Loucy (cell line): ENCODE measurements around the gene SEC14L2.
A peak's percentile ranks its signal among the peaks of the same experiment; 100 is the strongest.

Experiments used
- H2AFZ ChIP-seq: fragments of 200-600 bp; sonication (generic); 2 replicates; pipeline ENCODE4 v1.6.0; 2016; ENCODE audit warnings: antibody characterized with exemption, mild to moderate bottlenecking, low read length, moderate library complexity
- H3F3A ChIP-seq: fragments of 200-600 bp; 2 replicates; pipeline ENCODE4 v1.6.0; 2016; ENCODE audit warnings: antibody characterized with exemption, low read depth, mild to moderate bottlenecking
- H3K27me3 ChIP-seq: fragments of 200-600 bp; sonication (generic); 2 replicates; pipeline ENCODE4 v1.6.1; 2014; ENCODE audit warnings: low read length, mild to moderate bottlenecking; ENCODE audit not compliant: insufficient read depth, poor library complexity, severe bottlenecking
- H3K36me3 ChIP-seq: fragments of 200-600 bp; sonication (generic); 2 replicates; pipeline ENCODE4 v1.6.1; 2016; ENCODE audit warnings: low read length; ENCODE audit not compliant: insufficient read depth
- H3K4me1 ChIP-seq: fragments of 200-600 bp; sonication (generic); 2 replicates; pipeline ENCODE4 v1.5.1; 2014; ENCODE audit warnings: low read length, mild to moderate bottlenecking; ENCODE audit not compliant: insufficient read depth, poor library complexity, severe bottlenecking
- H3K4me2 ChIP-seq: fragments of 200-600 bp; sonication (generic); 2 replicates; pipeline ENCODE4 v1.6.0; 2014; ENCODE audit warnings: antibody characterized with exemption, low read length, low read depth, mild to moderate bottlenecking; ENCODE audit not compliant: poor library complexity, severe bottlenecking
- H3K4me3 ChIP-seq: fragments of 200-600 bp; sonication (generic); 2 replicates; pipeline ENCODE4 v1.5.1; 2014; ENCODE audit warnings: low read length, mild to moderate bottlenecking, mixed read lengths; ENCODE audit not compliant: poor library complexity, severe bottlenecking
- H3K79me2 ChIP-seq: fragments of 200-600 bp; sonication (generic); 2 replicates; pipeline ENCODE4 v1.6.1; 2014; ENCODE audit warnings: low read length; ENCODE audit not compliant: insufficient read depth
- H3K9ac ChIP-seq: fragments of 200-600 bp; sonication (generic); 2 replicates; pipeline ENCODE4 v1.6.0; 2014; ENCODE audit warnings: mild to moderate bottlenecking, low read depth, low read length, moderate library complexity; ENCODE audit not compliant: poor library complexity, severe bottlenecking
- H3K9me2 ChIP-seq: fragments of 200-600 bp; sonication (generic); replicated peaks from 2 replicates; pipeline ENCODE4 v1.6.1; 2016; ENCODE audit warnings: low read depth, low read length, mixed read lengths
- H3K9me3 ChIP-seq: fragments of 200-600 bp; sonication (generic); 2 replicates; pipeline ENCODE4 v1.6.1; 2014; ENCODE audit warnings: mild to moderate bottlenecking, antibody characterized with exemption, low read length, low read depth; ENCODE audit not compliant: insufficient read depth
- H4K20me1 ChIP-seq: fragments of 200-600 bp; sonication (generic); 2 replicates; pipeline ENCODE4 v1.6.0; 2014; ENCODE audit warnings: antibody characterized with exemption, low read length, mild to moderate bottlenecking; ENCODE audit not compliant: insufficient read depth, poor library complexity, severe bottlenecking
- CTCF ChIP-seq: fragments of 200-600 bp; sonication (generic); conservative IDR thresholded peaks from 2 replicates; pipeline ENCODE4 v1.5.1; 2014; ENCODE audit warnings: mild to moderate bottlenecking, antibody characterized with exemption, low read length
- EZH2phosphoT487 ChIP-seq: fragments of 200-600 bp; IDR thresholded peaks from 2 replicates; pipeline ENCODE4 v1.6.1; 2018; ENCODE audit warnings: antibody characterized with exemption, mild to moderate bottlenecking, moderate library complexity, borderline replicate concordance

SEC14L2 gene

DNA sequence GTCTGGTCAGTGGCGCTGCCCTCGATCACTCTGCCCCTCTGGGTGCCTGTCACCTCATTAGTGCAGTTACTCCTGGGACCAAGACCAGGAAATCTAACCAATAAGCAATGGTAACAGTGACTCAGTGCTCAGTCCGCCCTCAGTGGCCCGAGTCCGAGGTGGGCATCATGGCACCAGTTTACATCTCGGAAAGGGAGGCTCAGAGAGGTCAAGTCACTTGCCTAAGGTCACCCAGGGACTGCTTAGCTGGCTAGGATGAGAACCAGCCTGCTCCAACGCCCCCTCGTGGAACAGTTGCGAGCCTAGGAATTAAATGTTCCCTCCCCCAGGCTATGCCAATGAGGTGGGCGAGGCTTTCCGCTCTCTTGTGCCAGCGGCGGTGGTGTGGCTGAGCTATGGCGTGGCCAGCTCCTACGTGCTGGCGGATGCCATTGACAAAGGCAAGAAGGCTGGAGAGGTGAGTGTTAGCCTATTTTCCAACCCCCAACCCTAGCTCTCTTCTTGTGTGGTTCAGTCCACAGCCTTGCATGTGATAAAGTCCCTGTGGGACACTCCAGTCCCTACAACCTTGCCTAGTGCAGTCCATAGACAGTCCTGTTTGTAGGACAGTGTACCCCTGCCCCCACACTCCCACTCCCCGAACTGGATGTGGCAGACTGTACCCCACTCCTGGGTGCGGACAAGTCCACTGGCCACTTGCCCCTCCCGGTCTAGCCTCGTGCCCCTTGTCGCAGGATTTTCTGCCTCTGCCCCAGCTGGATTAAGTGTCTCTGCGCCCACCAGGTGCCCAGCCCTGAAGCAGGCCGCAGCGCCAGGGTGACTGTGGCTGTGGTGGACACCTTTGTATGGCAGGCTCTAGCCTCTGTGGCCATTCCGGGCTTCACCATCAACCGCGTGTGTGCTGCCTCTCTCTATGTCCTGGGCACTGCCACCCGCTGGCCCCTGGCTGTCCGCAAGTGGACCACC, 29.9 kb downstream of the SEC14L2 start:
- H3K4me2 ChIP-seq: peak overlapping the region; percentile 83
- H3K79me2 ChIP-seq: peaks cover 49% of the 10 kb centered on the region
- H3K4me3 ChIP-seq: peak overlapping the region; percentile 90
- H3K27me3 ChIP-seq: no peaks in the 10 kb centered on the region
- TF ChIP-seq CTCF (peak; percentile 76), EZH2phosphoT487 (no peak)
- H3K9me2 ChIP-seq: no peaks in the 10 kb centered on the region
- peaks cover 38% of the 10 kb centered on the region for H3K4me1 ChIP-seq
- peaks cover 16% of the 10 kb centered on the region for H4K20me1 ChIP-seq
- H3K9ac ChIP-seq: peak overlapping the region; percentile 77
- H3F3A ChIP-seq: 0 out of 2 replicates have a peak, but pooled peaks cover 4% of the 10 kb centered on the region
- H3K9me3 ChIP-seq: no peaks in the 10 kb centered on the region
- H3K36me3 ChIP-seq: peaks cover 17% of the 10 kb centered on the region; the same call in 1 of the 2 replicates
- no peak overlapping the region for H2AFZ ChIP-seq

DNA sequence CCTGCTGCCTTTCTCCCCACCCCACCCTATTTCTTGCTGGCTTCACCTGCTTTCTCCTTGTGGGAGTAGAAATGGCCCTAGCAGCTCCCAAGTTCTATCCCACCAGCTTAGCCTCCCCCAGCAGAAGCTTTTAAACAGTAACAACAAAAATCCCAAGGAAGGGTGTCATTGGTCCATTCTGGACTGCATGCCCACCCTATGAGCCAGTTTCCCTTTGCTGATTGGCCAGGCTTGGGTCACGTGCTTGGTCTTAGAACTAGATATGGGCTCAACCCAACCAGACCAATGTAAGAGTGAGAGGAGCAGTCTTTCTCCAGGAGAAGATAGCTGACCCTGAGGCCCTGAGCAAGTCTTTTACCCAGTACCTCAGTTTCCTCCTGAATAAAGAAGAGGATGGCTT, 31.1 kb downstream of the SEC14L2 start:
- Histone ChIP-seq H2AFZ (no peak overlapping the region), H3K4me1 (peaks cover 28% of the 10 kb centered on the region), H3F3A (0 out of 2 replicates have a peak, but pooled peaks cover 4% of the 10 kb centered on the region), H3K9ac (no peak overlapping the region), H3K4me3 (peak overlapping the region; percentile 90), H3K27me3 (peaks cover 4% of the 10 kb centered on the region), H3K79me2 (peaks cover 37% of the 10 kb centered on the region), H3K4me2 (peak overlapping the region; percentile 83), H3K9me3 (no peaks in the 10 kb centered on the region), H4K20me1 (peaks cover 16% of the 10 kb centered on the region), H3K9me2 (no peaks in the 10 kb centered on the region), H3K36me3 (peaks cover 17% of the 10 kb centered on the region; the same call in 1 of the 2 replicates)
- TF ChIP-seq EZH2phosphoT487 (no peak), CTCF (no peak)

- Histone ChIP-seq H3K4me1 (peaks cover 19% of the 10 kb centered on the region), H3K36me3 (peaks cover 17% of the 10 kb centered on the region; the same call in 1 of the 2 replicates), H3K9ac (no peak overlapping the region), H3K9me2 (no peaks in the 10 kb centered on the region), H3K27me3 (peaks cover 25% of the 10 kb centered on the region), H3K4me2 (no peak overlapping the region), H4K20me1 (peaks cover 16% of the 10 kb centered on the region), H2AFZ (no peak overlapping the region), H3K79me2 (peaks cover 28% of the 10 kb centered on the region; the same call in 1 of the 2 replicates), H3K9me3 (no peaks in the 10 kb centered on the region), H3F3A (peaks cover 3% of the 10 kb centered on the region; the same call in 1 of the 2 replicates), H3K4me3 (no peak overlapping the region)
- TF ChIP-seq EZH2phosphoT487: no peak
Observed at GRCh38 chr22:30429887-30430286, 33.1 kb downstream of the SEC14L2 start.
